Stimulated activated CD4-positive, alpha-beta T cell treated with anti-CD3 and anti-CD28 coated beads, TNF-alpha, amount 100 ng/mL, for 4 hours (primary cell): ENCODE measurements around the gene AREL1.

Source experiments
- DNase-seq, 3 experiments: peaks; one replicate each; pipeline ENCODE4 v3.0.0-alpha.2; 2020; ENCODE audit warnings: low read depth in 3 of 3

AREL1 gene

GRCh38 chr14:74658535-74659131 is 54.2 kb downstream of the AREL1 start:
- no peak for DNase-seq

GRCh38 chr14:74656964-74657363 is 55.9 kb downstream of the AREL1 start:
- DNase-seq: no peak

- DNase-seq: no peak
Observed at GRCh38 chr14:74655599-74656395, 57.1 kb downstream of the AREL1 start.

GRCh38 chr14:74654931-74655330 is 57.9 kb downstream of the AREL1 start:
- no peak for DNase-seq

GRCh38 chr14:74653386-74654138 is 59.3 kb downstream of the AREL1 start:
- no peak for DNase-seq

GRCh38 chr14:74652541-74652940 is 60.3 kb downstream of the AREL1 start:
- no peak for DNase-seq

- no peak for DNase-seq
Observed at GRCh38 chr14:74650927-74651686, 61.8 kb downstream of the AREL1 start.

- no peak for DNase-seq
Observed at GRCh38 chr14:74649673-74650072, 63.2 kb downstream of the AREL1 start.

- DNase-seq: no peak
Observed at GRCh38 chr14:74649167-74649566, 63.7 kb downstream of the AREL1 start.

GRCh38 chr14:74648601-74649000 is 64.3 kb downstream of the AREL1 start:
- no peak for DNase-seq

GRCh38 chr14:74647678-74648461 is 65.0 kb downstream of the AREL1 start:
- no peak for DNase-seq

GRCh38 chr14:74647061-74647677 is 65.7 kb downstream of the AREL1 start:
- DNase-seq: no peak

- no peak for DNase-seq
Observed at GRCh38 chr14:74645756-74646470, 67.0 kb downstream of the AREL1 start.

- no peak for DNase-seq
Observed at GRCh38 chr14:74645244-74645643, 67.6 kb downstream of the AREL1 start.

GRCh38 chr14:74641601-74642391 is 71.1 kb downstream of the AREL1 start:
- no peak for DNase-seq

GRCh38 chr14:74638966-74639365 is 73.9 kb downstream of the AREL1 start:
- no peak for DNase-seq

- no peak for DNase-seq
Observed at GRCh38 chr14:74638066-74638465, 74.8 kb downstream of the AREL1 start.

- no peak for DNase-seq
Observed at GRCh38 chr14:74637178-74637550, 75.7 kb downstream of the AREL1 start.

- no peak for DNase-seq
Observed at GRCh38 chr14:74636424-74637177, 76.3 kb downstream of the AREL1 start.
